ENCODE results near the gene FLOT1.

DNA sequence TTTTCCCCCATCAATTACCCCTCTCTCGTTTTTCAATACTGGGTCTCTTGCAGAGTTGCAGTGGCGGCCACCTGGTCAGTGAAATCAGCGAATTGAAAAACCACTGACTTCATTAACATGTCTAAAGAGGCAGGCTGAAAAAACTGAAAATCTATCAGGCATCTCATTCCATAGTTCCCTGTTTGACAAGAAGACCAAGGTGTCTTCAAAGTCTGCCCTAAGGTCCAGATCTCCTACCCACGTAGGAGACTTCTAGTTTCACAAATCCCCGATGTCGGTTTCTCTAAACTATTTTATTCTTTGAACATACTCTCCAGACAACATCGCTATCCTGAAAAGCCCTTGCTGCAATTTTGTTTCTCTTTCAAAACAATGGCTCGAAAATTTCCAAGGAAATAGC is 23.1 kb downstream of the FLOT1 start:
- TF ChIP-seq, protein P1, sequence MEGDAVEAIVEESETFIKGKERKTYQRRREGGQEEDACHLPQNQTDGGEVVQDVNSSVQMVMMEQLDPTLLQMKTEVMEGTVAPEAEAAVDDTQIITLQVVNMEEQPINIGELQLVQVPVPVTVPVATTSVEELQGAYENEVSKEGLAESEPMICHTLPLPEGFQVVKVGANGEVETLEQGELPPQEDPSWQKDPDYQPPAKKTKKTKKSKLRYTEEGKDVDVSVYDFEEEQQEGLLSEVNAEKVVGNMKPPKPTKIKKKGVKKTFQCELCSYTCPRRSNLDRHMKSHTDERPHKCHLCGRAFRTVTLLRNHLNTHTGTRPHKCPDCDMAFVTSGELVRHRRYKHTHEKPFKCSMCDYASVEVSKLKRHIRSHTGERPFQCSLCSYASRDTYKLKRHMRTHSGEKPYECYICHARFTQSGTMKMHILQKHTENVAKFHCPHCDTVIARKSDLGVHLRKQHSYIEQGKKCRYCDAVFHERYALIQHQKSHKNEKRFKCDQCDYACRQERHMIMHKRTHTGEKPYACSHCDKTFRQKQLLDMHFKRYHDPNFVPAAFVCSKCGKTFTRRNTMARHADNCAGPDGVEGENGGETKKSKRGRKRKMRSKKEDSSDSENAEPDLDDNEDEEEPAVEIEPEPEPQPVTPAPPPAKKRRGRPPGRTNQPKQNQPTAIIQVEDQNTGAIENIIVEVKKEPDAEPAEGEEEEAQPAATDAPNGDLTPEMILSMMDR (IDR thresholded peaks at IDR 0.05) = no peak
- no peak for TF ChIP-seq POLR2A (IDR thresholded peaks at IDR 0.05; ENCODE audit: low read depth)
- TF ChIP-seq POLR2AphosphoS5 (IDR thresholded peaks at IDR 0.05) = no peak

Data from esophagus muscularis mucosa (tissue), 3 donors.